ENCODE results near the gene TTC7B. TPM values are rescaled to one million over a fixed set of nuclear protein-coding genes. Genes with fewer than 3 reads are reported as not detected.

Gene TTC7B
- total and polyA plus RNA-seq, 9 of the 15 experiments (the other 6 are each of a cell fraction or from before 2014, with no cell fraction given): 2.2 to 77.2 (median 36.7) TPM

- ChIA-PET POLR2A (interaction anchor here (0.6 to 1.6 kb wide), 5 partner anchors 14 to 176 kb away, joined by 3 to 6 read pairs (median 3); no protein-coding TSS in a partner anchor), CTCF (ENCODE audit: low intra/inter-chr PET ratio) (interaction anchor here (0.6 to 0.7 kb wide), 2 partner anchors 25 to 711 kb away, joined by 3 read pairs; no protein-coding TSS in a partner anchor)
- Histone ChIP-seq H3K9me1 (ENCODE audit: control insufficient read depth, insufficient read depth, low read length) (no peaks in the 10 kb centered on the region), H3K4me1 (replicated peaks in 1 of 2; ENCODE audit: control insufficient read depth in 2 of 2, insufficient read depth in 2 of 2, low read length in 2 of 2) (peaks cover 20 to 39% of the 10 kb centered on the region in 2 experiments; a peak in 4 of 5 replicates), H3K4me2 (ENCODE audit: insufficient read depth, low read length) (no peak overlapping the region; the same call in 1 of the 2 replicates), H3K36me3 (ENCODE audit: control insufficient read depth, insufficient read depth, low read length) (peaks cover 22% of the 10 kb centered on the region; the same call in 2 of the 3 replicates), H4K20me1 (replicated peaks; ENCODE audit: control insufficient read depth, insufficient read depth, low read length) (peaks cover 11% of the 10 kb centered on the region; the same call in 1 of the 2 replicates), H3K9me3 (replicated peaks; ENCODE audit: control insufficient read depth, insufficient read depth, low read depth, low read length) (no peaks in the 10 kb centered on the region), H3K9ac (ENCODE audit: insufficient read depth in 1 of 2, low read depth in 2 of 2, low read length in 2 of 2) (0 out of 4 replicates have a peak overlapping the region, but pooled peaks of 1 of the 2 experiments have one; percentile 14), H3K4me3 (no peak overlapping the region), H2AFZ (ENCODE audit: low read depth, low read length) (no peak overlapping the region), H3K27ac (ENCODE audit: extremely low read depth, low read depth, low read length) (no peak overlapping the region; the same call in 1 of the 3 replicates), H3K27me3 (ENCODE audit: control insufficient read depth in 2 of 2, insufficient read depth in 2 of 2, low read length in 2 of 2) (no peaks in the 10 kb centered on the region), H3K79me2 (ENCODE audit: control insufficient read depth, insufficient read depth, low read length) (no peaks in the 10 kb centered on the region)
- 29% methylated on average over 14 of the region's 29 CpGs for WGBS (ENCODE audit: insufficient coverage, low coverage, missing lambda C conversion rate)
- BruUV-seq (replicated peaks): no TSS peak
- ATAC-seq (peak; percentile 85), FAIRE-seq (peak; percentile 99), DNase-seq (ENCODE audit: extremely low read depth in 1 of 4, low spot score in 3 of 4) (peak; percentile 78 to 91 (median 80))
- in situ Hi-C loops (cut with MboI): no loop called here
- intact Hi-C loops (cut with micrococcal nuclease): no loop called here
- TF ChIP-seq SUPT5H (IDR thresholded peaks at IDR 0.05): no peak
- TF ChIP-seq POLR2AphosphoS5 (IDR thresholded peaks at IDR 0.05; ENCODE audit: control insufficient read depth, insufficient read depth, low read depth, low read length): peak; percentile 93
- TF ChIP-seq RAD51 (IDR thresholded peaks at IDR 0.05; ENCODE audit: borderline replicate concordance, low read depth): peak; percentile 24; the same call in 1 of the 2 replicates
- peak; percentile 97 for TF ChIP-seq SMARCE1 (IDR thresholded peaks at IDR 0.05)
- TF ChIP-seq ZNF3 (CRISPR knock-in tag; IDR thresholded peaks at IDR 0.05): no peak
- TF ChIP-seq CTBP1 (IDR thresholded peaks at IDR 0.05; ENCODE audit: borderline replicate concordance): peak; percentile 98
- peak; percentile 29; the same call in 1 of the 2 replicates for TF ChIP-seq MAX (CRISPR knock-in tag; IDR thresholded peaks at IDR 0.05)
- TF ChIP-seq EHMT2 (IDR thresholded peaks at IDR 0.05): 0 out of 2 replicates have a peak, but pooled peaks have one; percentile 55
- TF ChIP-seq ZNF175 (CRISPR knock-in tag; IDR thresholded peaks at IDR 0.05; ENCODE audit: low read depth): no peak
- peak; percentile 70 for TF ChIP-seq CCNT2 (IDR thresholded peaks at IDR 0.05; ENCODE audit: borderline replicate concordance, extremely low read depth, insufficient read length, low read depth, low read length)
- peak in 1 of 2 experiments; percentile 67; a peak in 2 of 4 replicates for TF ChIP-seq ZMIZ1 (IDR thresholded peaks at IDR 0.05; ENCODE audit: low read depth in 2 of 2, low read length in 2 of 2)
- no peak for TF ChIP-seq MAFG (tag; conservative IDR thresholded peaks at IDR 0.05)
Observed at GRCh38 chr14:90573385-90574105, 242.7 kb downstream of the TTC7B start.

Measured in K562 (cell line).